Measurements from ENCODE around the gene TSC1.

DNA sequence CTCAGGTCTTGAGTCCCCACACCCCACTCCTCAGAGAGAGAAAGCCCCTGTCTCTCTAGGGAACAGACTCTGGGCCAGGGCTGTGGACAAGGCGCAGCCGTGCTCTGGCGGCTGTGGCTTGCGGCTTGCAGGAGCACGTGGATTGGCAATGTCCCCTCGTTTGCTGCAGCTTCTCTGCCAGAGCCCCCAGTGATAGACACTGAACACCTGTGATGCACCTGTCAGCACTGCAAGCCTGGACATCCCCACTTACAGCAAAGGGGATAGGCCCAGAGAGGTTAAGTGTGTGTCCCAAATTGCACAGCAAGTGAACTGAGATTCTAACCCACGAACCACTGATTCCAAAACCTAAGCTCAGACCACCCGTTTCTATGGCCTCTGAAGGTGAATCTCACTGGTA, 41.1 kb upstream of the TSC1 start:
- TF ChIP-seq, protein P1, sequence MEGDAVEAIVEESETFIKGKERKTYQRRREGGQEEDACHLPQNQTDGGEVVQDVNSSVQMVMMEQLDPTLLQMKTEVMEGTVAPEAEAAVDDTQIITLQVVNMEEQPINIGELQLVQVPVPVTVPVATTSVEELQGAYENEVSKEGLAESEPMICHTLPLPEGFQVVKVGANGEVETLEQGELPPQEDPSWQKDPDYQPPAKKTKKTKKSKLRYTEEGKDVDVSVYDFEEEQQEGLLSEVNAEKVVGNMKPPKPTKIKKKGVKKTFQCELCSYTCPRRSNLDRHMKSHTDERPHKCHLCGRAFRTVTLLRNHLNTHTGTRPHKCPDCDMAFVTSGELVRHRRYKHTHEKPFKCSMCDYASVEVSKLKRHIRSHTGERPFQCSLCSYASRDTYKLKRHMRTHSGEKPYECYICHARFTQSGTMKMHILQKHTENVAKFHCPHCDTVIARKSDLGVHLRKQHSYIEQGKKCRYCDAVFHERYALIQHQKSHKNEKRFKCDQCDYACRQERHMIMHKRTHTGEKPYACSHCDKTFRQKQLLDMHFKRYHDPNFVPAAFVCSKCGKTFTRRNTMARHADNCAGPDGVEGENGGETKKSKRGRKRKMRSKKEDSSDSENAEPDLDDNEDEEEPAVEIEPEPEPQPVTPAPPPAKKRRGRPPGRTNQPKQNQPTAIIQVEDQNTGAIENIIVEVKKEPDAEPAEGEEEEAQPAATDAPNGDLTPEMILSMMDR (IDR thresholded peaks at IDR 0.05 in 2 of 3, conservative IDR thresholded peaks at IDR 0.05 in 1 of 3; ENCODE audit: control insufficient read depth in 2 of 3, extremely low read depth in 1 of 3, insufficient read depth in 1 of 3, low read depth in 3 of 3, low read length in 3 of 3): no peak
- TF ChIP-seq ESRRA (IDR thresholded peaks at IDR 0.05; ENCODE audit: low read length) (no peak), EZH2 (IDR thresholded peaks at IDR 0.05; ENCODE audit: borderline replicate concordance, control insufficient read depth, low read depth, low read length) (no peak), POLR2AphosphoS5 (IDR thresholded peaks at IDR 0.05; ENCODE audit: low read length) (no peak), HDGF (IDR thresholded peaks at IDR 0.05) (no peak)
